Forelimb muscle (tissue), 1 donor: ENCODE data around the gene PIWIL4. TPM values are rescaled to one million over a fixed set of nuclear protein-coding genes. Genes with fewer than 3 reads are reported as not detected.

Experiments used
- DNase-seq: peaks from one replicate; pipeline ENCODE4 v3.0.0-alpha.2; 2013; ENCODE audit warnings: low read depth
- polyA plus RNA-seq: library from polyadenylated mRNA; unstranded; fragments of 120-200 nt; gene quantifications from one replicate; pipeline ENCODE4 v1.2.1, GENCODE V29; 2013; ENCODE audit not compliant: insufficient read length

PIWIL4 gene
- polyA plus RNA-seq, 1 donor: 4.1 TPM

- no peak for DNase-seq
These were observed 95.1 kb downstream of the PIWIL4 start for GRCh38 chr11:94662065-94662779.

DNA sequence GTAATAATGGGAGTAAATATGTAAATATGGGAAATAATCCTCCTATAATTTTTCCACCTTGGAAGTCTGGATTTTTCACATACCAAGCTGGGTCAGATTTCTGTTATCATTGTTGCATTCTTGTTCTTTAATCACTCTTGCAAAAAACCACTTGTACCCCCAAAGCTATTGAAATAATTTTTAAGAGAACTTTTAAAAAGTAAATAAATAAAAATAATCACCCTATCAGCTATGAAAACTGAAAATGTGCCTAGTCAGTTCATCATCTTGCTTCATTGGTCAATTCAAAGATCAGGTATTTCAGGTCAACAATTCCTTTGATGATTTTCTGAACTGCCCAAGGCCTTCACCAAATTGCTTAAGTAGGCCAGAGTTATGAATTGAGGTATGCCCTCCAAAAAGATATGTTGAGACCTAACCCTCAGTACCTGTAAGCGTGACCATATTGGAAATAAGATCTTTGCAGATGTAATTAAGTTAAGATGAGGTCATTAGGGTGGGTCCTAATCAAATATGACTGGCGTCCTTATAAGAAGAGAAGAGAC is 95.8 kb downstream of the PIWIL4 start:
- DNase-seq: no peak

- DNase-seq: no peak
These were observed 97.2 kb downstream of the PIWIL4 start for GRCh38 chr11:94664346-94664745.

DNA sequence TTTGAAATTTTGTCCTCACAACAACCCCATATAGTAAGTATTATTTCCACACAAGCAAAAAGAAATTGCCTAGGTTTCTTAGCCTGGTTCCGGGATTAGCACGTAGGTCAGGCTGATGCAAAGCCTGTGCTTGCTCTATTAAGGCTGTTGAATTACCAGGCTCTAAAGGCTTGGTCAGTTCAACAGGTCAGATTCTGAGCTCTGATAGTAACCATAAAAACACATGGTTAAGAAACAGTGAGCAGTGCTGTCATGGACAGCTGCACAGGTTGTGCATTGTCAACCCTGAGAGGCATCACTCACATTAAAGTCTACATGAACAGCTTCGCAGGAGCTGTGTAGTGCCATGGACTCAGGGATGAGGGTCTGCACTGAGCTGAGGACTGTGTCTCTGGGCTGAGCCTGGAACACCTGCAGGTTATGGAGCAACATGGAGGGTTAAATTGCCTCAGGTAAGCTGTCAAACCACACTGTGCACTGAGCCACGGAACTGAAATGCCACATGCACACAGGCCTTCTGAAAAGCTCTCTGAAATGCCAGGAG is 98.0 kb downstream of the PIWIL4 start:
- DNase-seq: no peak

GRCh38 chr11:94666792-94667721 is 99.9 kb downstream of the PIWIL4 start:
- no peak for DNase-seq

DNA sequence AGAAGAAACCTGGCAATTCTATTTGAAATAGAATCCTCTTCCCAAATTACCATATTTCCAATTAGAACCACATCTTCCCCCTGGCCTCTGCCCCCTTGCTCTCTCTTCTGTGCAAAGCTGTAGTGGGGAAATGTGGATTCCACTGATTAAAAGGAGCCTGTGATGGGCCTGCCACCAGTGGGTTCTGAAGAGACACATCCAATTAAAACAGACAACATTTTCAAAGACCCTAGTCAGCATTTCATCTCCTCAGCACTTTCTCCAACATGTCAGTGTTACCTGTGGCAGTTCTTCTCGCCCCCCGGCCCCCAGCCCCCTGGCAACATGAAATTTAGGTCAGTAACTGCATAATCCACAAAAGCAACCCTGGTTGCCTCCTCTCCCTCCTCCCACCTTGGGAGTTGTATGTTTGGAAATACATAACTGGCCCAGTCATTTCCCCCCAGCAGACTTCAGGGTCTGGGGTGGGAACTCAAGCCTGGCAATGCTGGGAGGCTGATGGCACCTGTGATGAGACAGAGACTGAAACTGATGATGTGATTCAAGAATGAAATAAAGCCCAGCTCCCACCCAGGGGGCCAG is 101.1 kb downstream of the PIWIL4 start:
- DNase-seq: no peak

DNA sequence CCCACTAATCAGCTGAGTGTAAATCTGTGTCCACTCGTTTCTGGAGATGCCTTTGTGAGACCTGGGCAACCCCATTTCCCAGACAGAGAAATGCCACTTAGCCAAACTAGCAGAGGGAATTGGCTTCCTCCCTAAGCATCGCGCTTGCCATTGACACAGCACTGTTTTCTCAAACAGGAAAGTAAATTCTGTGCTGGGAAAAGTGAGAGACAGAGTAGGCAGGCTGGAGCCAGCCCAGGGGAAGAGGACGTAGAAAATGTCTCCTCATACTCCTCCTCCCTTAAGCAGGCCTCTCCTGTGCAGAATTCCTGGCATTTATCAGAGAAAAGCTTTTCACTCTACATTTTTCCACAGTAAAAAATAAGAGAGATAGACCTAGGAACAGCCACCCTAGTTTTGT is 101.9 kb downstream of the PIWIL4 start:
- no peak for DNase-seq

Other genes with a start within 250 kb of the PIWIL4 start
- 0.23 TPM for gene GPR83, start 165.9 kb upstream of the PIWIL4 start, polyA plus RNA-seq
- gene MRE11, start 73.5 kb upstream of the PIWIL4 start, polyA plus RNA-seq: 15.1 TPM
- 10.2 TPM for gene ANKRD49, start 73.4 kb upstream of the PIWIL4 start, polyA plus RNA-seq
- not detected for gene C11orf97, start 54.9 kb upstream of the PIWIL4 start, polyA plus RNA-seq
- 5.6 TPM for gene FUT4, start 23.4 kb upstream of the PIWIL4 start, polyA plus RNA-seq
- gene AMOTL1, start 201.0 kb downstream of the PIWIL4 start, polyA plus RNA-seq: 51.7 TPM